ENCODE measurements around the gene CLEC11A. TPM values are rescaled to one million over a fixed set of nuclear protein-coding genes. Genes with fewer than 3 reads are reported as not detected.

The CLEC11A gene, protein sequence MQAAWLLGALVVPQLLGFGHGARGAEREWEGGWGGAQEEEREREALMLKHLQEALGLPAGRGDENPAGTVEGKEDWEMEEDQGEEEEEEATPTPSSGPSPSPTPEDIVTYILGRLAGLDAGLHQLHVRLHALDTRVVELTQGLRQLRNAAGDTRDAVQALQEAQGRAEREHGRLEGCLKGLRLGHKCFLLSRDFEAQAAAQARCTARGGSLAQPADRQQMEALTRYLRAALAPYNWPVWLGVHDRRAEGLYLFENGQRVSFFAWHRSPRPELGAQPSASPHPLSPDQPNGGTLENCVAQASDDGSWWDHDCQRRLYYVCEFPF
- total RNA-seq, result under 1 TPM; 0.75 to 0.98 TPM

DNA sequence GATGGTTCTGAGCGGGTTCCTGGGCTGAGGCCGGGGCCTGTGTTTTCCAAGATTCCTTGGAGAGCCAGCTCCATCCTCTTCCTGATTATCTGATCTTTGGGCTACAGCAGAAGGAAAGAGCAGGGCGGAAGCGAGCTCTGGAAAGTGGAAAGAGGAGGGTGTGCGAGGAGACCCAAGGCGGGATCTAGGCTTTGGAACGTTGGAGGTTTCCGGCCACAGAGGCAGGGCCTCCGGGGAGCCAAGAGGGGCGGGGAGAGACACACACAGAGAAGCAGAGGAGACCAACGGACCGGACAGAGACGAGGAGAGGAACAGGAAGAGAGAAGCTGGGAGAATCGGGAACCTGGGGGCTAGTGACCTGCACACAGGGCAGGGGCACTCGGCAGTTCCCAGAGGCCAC is at the start of gene CLEC11A:
Gene CLEC11A, plus strand, starts transcription at position 296 of the 400 bp plus-strand sequence. CDS start 162 bp downstream, outside the sequence.

DNA sequence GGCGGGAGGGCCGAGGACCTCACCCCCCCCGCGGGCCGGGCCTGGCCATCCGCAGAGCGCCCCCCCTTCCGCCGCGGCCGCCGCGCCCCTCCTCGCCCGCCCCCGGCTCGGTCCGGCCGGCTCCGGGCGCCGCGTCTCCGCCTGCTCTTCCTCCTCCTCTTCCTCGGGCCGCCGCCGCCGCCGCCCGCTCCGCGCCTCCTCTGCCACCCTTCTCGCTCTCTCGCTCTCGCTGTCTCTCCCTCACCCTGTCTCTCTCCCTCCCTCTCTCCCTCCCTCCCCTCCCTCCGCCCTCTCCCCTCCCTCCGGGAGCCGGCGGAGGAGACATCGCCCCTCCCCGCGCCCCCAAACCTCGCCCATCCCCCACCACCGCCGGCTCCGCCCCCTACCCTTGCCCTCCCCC is 3.6 kb upstream of the CLEC11A start, which contains the start of gene SHANK1:
Gene SHANK1, minus strand, starts transcription at position 237 of the 400 bp plus-strand sequence. CDS start 2,883 bp downstream, outside the sequence.

DNA sequence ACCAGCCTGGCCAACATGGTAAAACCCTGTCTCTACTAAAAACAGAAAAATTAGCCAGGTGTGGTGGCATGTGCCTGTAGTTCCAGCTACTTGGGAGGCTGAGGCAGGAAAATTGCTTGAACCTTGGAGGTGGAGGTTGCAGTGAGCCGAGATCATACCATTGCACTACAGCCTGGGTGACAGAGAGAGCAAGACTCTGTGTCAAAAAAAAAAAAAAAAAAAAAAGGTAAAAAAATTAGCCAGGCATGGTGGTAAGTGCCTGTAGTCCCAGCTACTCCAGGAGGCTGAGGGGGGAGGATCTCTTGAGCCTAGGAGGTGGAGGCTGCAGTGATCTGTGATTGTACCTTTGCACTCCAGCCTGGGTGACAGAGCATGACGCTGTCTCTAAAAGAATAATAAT is 47.0 kb downstream of the CLEC11A start, which contains the start of gene GPR32:
Gene GPR32, plus strand, starts transcription at position 301 of the 400 bp plus-strand sequence. CDS start 137 bp downstream, outside the sequence.

Other genes starting within 250 kb of the CLEC11A start
- gene EMC10, start 246.9 kb upstream of the CLEC11A start, total RNA-seq, result 10 to 100 TPM; 65.7 to 66.9 TPM
- gene GARIN5A, start 246.5 kb upstream of the CLEC11A start, total RNA-seq, result under 1 TPM in 1 of 2 experiments, not detected in 1; 0.15 TPM
- 10 to 100 TPM; 39.2 to 42.9 TPM for gene JOSD2, start 212.2 kb upstream of the CLEC11A start, total RNA-seq
- gene ASPDH, start 209.5 kb upstream of the CLEC11A start, total RNA-seq, result not detected
- gene LRRC4B, start 154.9 kb upstream of the CLEC11A start, total RNA-seq, result not detected
- not detected for gene SYT3, start 83.5 kb upstream of the CLEC11A start, total RNA-seq
- not detected for gene C19orf81, start 73.9 kb upstream of the CLEC11A start, total RNA-seq
- gene SHANK1, start 3.6 kb upstream of the CLEC11A start, total RNA-seq, result not detected
- gene GPR32, start 47.1 kb downstream of the CLEC11A start, total RNA-seq, result not detected
- not detected for gene ACP4, start 67.1 kb downstream of the CLEC11A start, total RNA-seq
- gene KLK1, start 100.4 kb downstream of the CLEC11A start, total RNA-seq, result under 1 TPM; 0.79 to 0.86 TPM
- gene KLK15, start 110.2 kb downstream of the CLEC11A start, total RNA-seq, result not detected
- gene KLK3, start 131.6 kb downstream of the CLEC11A start, total RNA-seq, result not detected
- not detected for gene KLK2, start 150.1 kb downstream of the CLEC11A start, total RNA-seq
- gene KLK4, start 188.0 kb downstream of the CLEC11A start, total RNA-seq, result not detected
- not detected for gene KLK5, start 229.7 kb downstream of the CLEC11A start, total RNA-seq
- not detected for gene KLK6, start 246.2 kb downstream of the CLEC11A start, total RNA-seq